OCI-LY7 (cell line): ENCODE results near the gene ADM2. TPM values are rescaled to one million over a fixed set of nuclear protein-coding genes. Genes with fewer than 3 reads are reported as not detected.

ENCODE experiments used
- BruUV-seq: library from RNA; stranded (reverse); fragments of 400-500 nt; replicated peaks from 2 replicates; lab custom pipeline; 2021; lab: Mats Ljungman, UMichigan
- CTCF ChIA-PET: fragments of 300-600 bp; sonication (Branson Sonifier 250); formaldehyde crosslinking; loops from one replicate; lab custom pipeline; 2022; ENCODE audit warnings: antibody characterized with exemption; ENCODE audit not compliant: unreplicated experiment; lab: Charles Lee
- POLR2A ChIA-PET: fragments of 300-600 bp; sonication (Branson Sonifier 250); formaldehyde crosslinking; loops from one replicate; lab custom pipeline; 2022; ENCODE audit warnings: antibody characterized with exemption; lab: Charles Lee
- DNase-seq: peaks from one replicate; pipeline ENCODE4 v3.0.0-alpha.2; 2015; ENCODE audit warnings: low spot score
- H2AFZ ChIP-seq: fragments of 200-600 bp; sonication (generic), shearing (Covaris generic); 2 replicates; pipeline ENCODE4 v1.6.1; 2014; ENCODE audit warnings: mild to moderate bottlenecking, antibody characterized with exemption, low read length, moderate library complexity
- H3K27ac ChIP-seq: fragments of 200-600 bp; sonication (generic); 2 replicates; pipeline ENCODE4 v1.5.1; 2014; ENCODE audit warnings: mixed run types, low read depth, mild to moderate bottlenecking, moderate library complexity, low read length, inconsistent platforms; ENCODE audit not compliant: poor library complexity, severe bottlenecking
- H3K36me3 ChIP-seq: fragments of 200-600 bp; sonication (generic); 2 replicates; pipeline ENCODE4 v1.6.1; 2014; ENCODE audit warnings: mild to moderate bottlenecking, antibody characterized with exemption, low read length, moderate library complexity, mixed read lengths; ENCODE audit not compliant: insufficient read depth
- H3K4me1 ChIP-seq: fragments of 200-600 bp; sonication (generic); 2 replicates; pipeline ENCODE4 v1.5.1; 2014; ENCODE audit warnings: mild to moderate bottlenecking, low read length; ENCODE audit not compliant: insufficient read depth, poor library complexity, severe bottlenecking
- H3K4me2 ChIP-seq: fragments of 200-600 bp; sonication (generic); 2 replicates; pipeline ENCODE4 v1.6.1; 2014; ENCODE audit warnings: mild to moderate bottlenecking, low read length
- H3K4me3 ChIP-seq: fragments of 200-600 bp; sonication (generic); 2 replicates; pipeline ENCODE4 v1.5.1; 2014; ENCODE audit warnings: mild to moderate bottlenecking, low read depth, low read length; ENCODE audit not compliant: poor library complexity, severe bottlenecking
- H3K79me2 ChIP-seq: fragments of 200-600 bp; sonication (generic); 2 replicates; pipeline ENCODE4 v1.6.1; 2016; ENCODE audit warnings: low read depth, mild to moderate bottlenecking, low read length, moderate library complexity, mixed read lengths; ENCODE audit not compliant: insufficient read depth
- H3K9me2 ChIP-seq: fragments of 200-600 bp; sonication (generic); 2 replicates; pipeline ENCODE4 v1.6.1; 2016; ENCODE audit warnings: mild to moderate bottlenecking, low read length, mixed read lengths; ENCODE audit not compliant: insufficient read depth
- H3K9me3 ChIP-seq: fragments of 200-600 bp; sonication (generic); 2 replicates; pipeline ENCODE4 v1.6.1; 2014; ENCODE audit warnings: mild to moderate bottlenecking, mixed run types, low read length, mixed read lengths
- H4K20me1 ChIP-seq: fragments of 200-600 bp; sonication (generic); 2 replicates; pipeline ENCODE4 v1.6.1; 2014; ENCODE audit warnings: mild to moderate bottlenecking, antibody characterized with exemption, low read length, moderate library complexity, mixed read lengths; ENCODE audit not compliant: insufficient read depth
- CTCF ChIP-seq: fragments of 200-600 bp; sonication (generic); conservative IDR thresholded peaks from 2 replicates; pipeline ENCODE4 v1.5.1; 2014; ENCODE audit warnings: mild to moderate bottlenecking, antibody characterized with exemption, low read length, moderate library complexity, mixed read lengths
- EZH2phosphoT487 ChIP-seq: fragments of 200-600 bp; sonication (generic); IDR thresholded peaks from 2 replicates; pipeline ENCODE4 v1.6.1; 2018; ENCODE audit warnings: low read depth, borderline replicate concordance, mild to moderate bottlenecking, mixed run types, antibody characterized with exemption, low read length, moderate library complexity, mixed read lengths
- intact Hi-C: fragments of 100-400 bp; cut with micrococcal nuclease; formaldehyde crosslinking; loops from one replicate; pipeline ENCODE4 v1.10.0; 2022; ENCODE audit not compliant: unreplicated experiment
- total RNA-seq, 2 experiments: library from RNA; depleted of rRNA in 1 of 2; stranded (reverse); fragments of >200 nt in 1 of 2; shearing (Covaris generic) in 1 of 2; gene quantifications; 2 replicates each; pipeline ENCODE4 v1.2.3, GENCODE V29; 2014 to 2022

ADM2 gene
- total RNA-seq, 2 experiments from 2014 or later: 4.3 to 7.9 TPM

GRCh38 chr22:50447576-50448551 is 33.5 kb upstream of the ADM2 start:
- peaks cover 48% of the 10 kb centered on the region for H3K4me1 ChIP-seq
- TF ChIP-seq EZH2phosphoT487: no peak
- TF ChIP-seq CTCF: no peak
- intact Hi-C loops: loop anchor here (2.0 kb wide), 1 partner anchor 51 kb away; no protein-coding TSS in a partner anchor
- H3K9me3 ChIP-seq: no peaks in the 10 kb centered on the region
- peak overlapping the region; percentile 86 for H3K27ac ChIP-seq
- peaks cover 5% of the 10 kb centered on the region; the same call in 1 of the 2 replicates for H3K79me2 ChIP-seq
- H2AFZ ChIP-seq: no peak overlapping the region
- no peak overlapping the region for H3K4me2 ChIP-seq
- no peak for DNase-seq
- no TSS peak for BruUV-seq
- POLR2A ChIA-PET: no interaction called here
- H3K4me3 ChIP-seq: no peak overlapping the region
- no peaks in the 10 kb centered on the region for H3K9me2 ChIP-seq
- H3K36me3 ChIP-seq: peaks cover 93% of the 10 kb centered on the region
- H4K20me1 ChIP-seq: no peaks in the 10 kb centered on the region
- CTCF ChIA-PET: no interaction called here

- H3K79me2 ChIP-seq: peaks cover 5% of the 10 kb centered on the region; the same call in 1 of the 2 replicates
- H3K4me1 ChIP-seq: peaks cover 26% of the 10 kb centered on the region
- H4K20me1 ChIP-seq: no peaks in the 10 kb centered on the region
- H3K36me3 ChIP-seq: peaks cover 94% of the 10 kb centered on the region
- no peak overlapping the region for H3K27ac ChIP-seq
- DNase-seq: no peak
- no peak overlapping the region for H3K4me3 ChIP-seq
- POLR2A ChIA-PET: interaction anchor here (0.6 to 1.0 kb wide), 3 partner anchors 8 to 20 kb away, joined by 3 to 10 read pairs (median 5); no protein-coding TSS in a partner anchor
- no peaks in the 10 kb centered on the region for H3K9me3 ChIP-seq
- CTCF ChIA-PET: no interaction called here
- no peak overlapping the region for H2AFZ ChIP-seq
- H3K4me2 ChIP-seq: no peak overlapping the region
- intact Hi-C loops: no loop called here
- no TSS peak for BruUV-seq
- H3K9me2 ChIP-seq: no peaks in the 10 kb centered on the region
- no peak for TF ChIP-seq EZH2phosphoT487
- no peak for TF ChIP-seq CTCF
These were observed 28.7 kb upstream of the ADM2 start for GRCh38 chr22:50452649-50453048.
